DMS79 treated with DMSO at 0.1 percent for 48 hours (cell line): ENCODE results near the gene ATRX.

Experiments
- DNase-seq: peaks from one replicate; lab custom pipeline; 2025; lab: John Stamatoyannopoulos, UW

ATRX gene

GRCh38 chrX:77493677-77494553 is 292.1 kb downstream of the ATRX start:
- DNase-seq: no peak

GRCh38 chrX:77484045-77484444 is 302.0 kb downstream of the ATRX start:
- no peak for DNase-seq

DNA sequence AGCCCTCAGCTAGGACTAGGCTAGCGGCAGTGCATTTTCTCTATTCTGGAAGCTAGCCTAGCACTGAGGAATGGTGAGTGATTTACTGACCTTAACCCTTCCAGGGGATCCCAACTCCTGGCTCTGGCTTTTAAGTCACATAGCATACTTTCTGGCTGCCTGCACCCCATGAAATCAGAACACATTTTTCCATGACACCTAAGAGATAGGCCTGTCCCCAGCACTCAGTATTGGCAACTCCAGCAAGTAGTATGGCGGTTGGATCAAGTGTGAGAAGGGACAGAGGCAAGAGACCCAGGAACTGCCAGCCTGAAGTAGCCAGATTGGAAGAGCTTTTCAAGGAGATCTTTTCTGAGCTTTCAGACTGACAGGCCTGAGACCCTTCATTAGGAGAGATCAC is 330.6 kb downstream of the ATRX start:
- no peak for DNase-seq
